H1 (cell line): Measurements from ENCODE around the gene LAD1. TPM values are rescaled to one million over a fixed set of nuclear protein-coding genes. Genes with fewer than 3 reads are reported as not detected.

Experiments
- CTCF ChIA-PET: fragments of 300-600 bp; sonication (Branson Sonifier 250); formaldehyde crosslinking; loops from one replicate; lab custom pipeline; 2021; ENCODE audit not compliant: partially characterized antibody; lab: Charles Lee
- POLR2A ChIA-PET: fragments of 300-600 bp; sonication (Branson Sonifier 250); formaldehyde crosslinking; loops from one replicate; lab custom pipeline; 2021; ENCODE audit warnings: inconsistent platforms; ENCODE audit not compliant: partially characterized antibody; lab: Charles Lee
- DNase-seq, 2 experiments: peaks; one replicate each; pipeline versions ENCODE4 v3.0.0 to v3.0.0-alpha.2; 2010 to 2022; ENCODE audit warnings: low spot score in 2 of 2, low read depth in 1 of 2, mixed read lengths in 1 of 2
- FAIRE-seq: peaks from 2 replicates; lab custom pipeline; 2011; peaks lifted over from hg19 to GRCh38; lab: Jason Lieb, UNC
- H2AFZ ChIP-seq: 2 replicates; pipeline ENCODE4 v1.8.1; 2012; ENCODE audit warnings: low read length, inconsistent platforms
- H2AK5ac ChIP-seq: 2 replicates; pipeline ENCODE4 v1.6.1; 2013; ENCODE audit warnings: low read depth, low read length
- H2BK120ac ChIP-seq: replicated peaks from 2 replicates; pipeline ENCODE3; 2013; ENCODE audit warnings: low read depth, low read length, inconsistent platforms
- H2BK12ac ChIP-seq: 2 replicates; pipeline ENCODE4 v1.6.1; 2013; ENCODE audit warnings: low read depth, low read length
- H2BK15ac ChIP-seq: 2 replicates; pipeline ENCODE4 v1.6.1; 2013; ENCODE audit warnings: low read length
- H2BK20ac ChIP-seq: 2 replicates; pipeline ENCODE4 v1.6.1; 2013; ENCODE audit warnings: low read length
- H2BK5ac ChIP-seq: 2 replicates; pipeline ENCODE4 v1.6.1; 2013; ENCODE audit warnings: low read depth, low read length
- H3K14ac ChIP-seq: 2 replicates; pipeline ENCODE4 v1.6.1; 2013; ENCODE audit warnings: inconsistent platforms; ENCODE audit not compliant: insufficient read length
- H3K18ac ChIP-seq: 2 replicates; pipeline ENCODE4 v1.6.1; 2013; ENCODE audit warnings: low read length; ENCODE audit errors: extremely low read depth
- H3K23ac ChIP-seq: 2 replicates; pipeline ENCODE4 v1.6.1; 2013; ENCODE audit warnings: inconsistent platforms; ENCODE audit not compliant: insufficient read length
- H3K23me2 ChIP-seq: 2 replicates; pipeline ENCODE4 v1.6.1; 2013; ENCODE audit warnings: low read depth, low read length
- H3K27ac ChIP-seq: 2 replicates; pipeline ENCODE4 v1.6.1; 2011; ENCODE audit warnings: low read depth, low read length, inconsistent platforms
- H3K27me3 ChIP-seq, 4 experiments: replicated peaks in 1 of 4; 1 replicate in 1 of 4; 2 replicates in 3 of 4; pipeline versions ENCODE4 v1.6.1 to v1.8.1; 2011 to 2013; ENCODE audit warnings: low read length in 3 of 4, mild to moderate bottlenecking in 3 of 4, inconsistent platforms in 2 of 4, mixed read lengths in 2 of 4, moderate library complexity in 1 of 4; ENCODE audit not compliant: control insufficient read depth in 3 of 4, insufficient read depth in 3 of 4; ENCODE audit errors: extremely low read depth in 1 of 4
- H3K36me3 ChIP-seq, 4 experiments: 2 replicates each; pipeline versions ENCODE4 v1.6.1 to v1.8.1; 2011 to 2013; ENCODE audit warnings: mild to moderate bottlenecking in 4 of 4, low read length in 3 of 4, moderate library complexity in 2 of 4, control low read depth in 1 of 4, inconsistent platforms in 1 of 4; ENCODE audit not compliant: insufficient read depth in 4 of 4, control insufficient read depth in 2 of 4
- H3K4ac ChIP-seq: replicated peaks from 2 replicates; pipeline ENCODE3; 2013; ENCODE audit warnings: low read length, low read depth, mixed read lengths, inconsistent platforms; ENCODE audit not compliant: insufficient read length
- H3K4me1 ChIP-seq, 4 experiments: replicated peaks in 1 of 4; 1 replicate in 1 of 4; 2 replicates in 3 of 4; pipeline versions ENCODE4 v1.6.1 to v1.8.1; 2011 to 2013; ENCODE audit warnings: low read length in 3 of 4, inconsistent platforms in 2 of 4, mixed read lengths in 1 of 4; ENCODE audit not compliant: insufficient read depth in 4 of 4, control insufficient read depth in 3 of 4
- H3K4me2 ChIP-seq, 2 experiments: 2 replicates each; pipeline versions ENCODE4 v1.6.1 to v1.8.1; 2011 to 2013; ENCODE audit warnings: low read depth in 2 of 2, low read length in 2 of 2, control low read depth in 1 of 2, inconsistent platforms in 1 of 2, mild to moderate bottlenecking in 1 of 2; ENCODE audit not compliant: insufficient read depth in 1 of 2
- H3K4me3 ChIP-seq, 4 experiments: fragments of 200-600, 300-600 bp in 1 of 4; sonication (generic), shearing (Covaris generic), sonication (Bioruptor Twin) in 1 of 4; 2 replicates each; pipeline versions ENCODE4 v1.5.1 to v1.8.1; 2011 to 2016; ENCODE audit warnings: low read length in 4 of 4, low read depth in 3 of 4, control low read depth in 2 of 4, inconsistent platforms in 2 of 4, mild to moderate bottlenecking in 2 of 4, mixed read lengths in 1 of 4, moderate library complexity in 1 of 4; ENCODE audit not compliant: insufficient read depth in 2 of 4; ENCODE audit errors: extremely low read depth in 1 of 4
- H3K56ac ChIP-seq: replicated peaks from 2 replicates; pipeline ENCODE3; 2013; ENCODE audit warnings: low read depth, mild to moderate bottlenecking, mixed read lengths, low read length, inconsistent platforms; ENCODE audit not compliant: insufficient read length
- H3K79me1 ChIP-seq: 2 replicates; pipeline ENCODE4 v1.6.1; 2013; ENCODE audit warnings: low read depth, low read length, control low read depth
- H3K79me2 ChIP-seq, 2 experiments: 2 replicates each; pipeline versions ENCODE4 v1.6.1 to v1.8.1; 2012 to 2013; ENCODE audit warnings: low read length in 2 of 2, mild to moderate bottlenecking in 2 of 2, inconsistent platforms in 1 of 2; ENCODE audit not compliant: insufficient read depth in 2 of 2, control insufficient read depth in 1 of 2
- H3K9ac ChIP-seq, 4 experiments: replicated peaks in 1 of 4; 1 replicate in 1 of 4; 2 replicates in 3 of 4; pipeline versions ENCODE4 v1.6.1 to v1.8.1; 2011 to 2013; ENCODE audit warnings: low read depth in 3 of 4, low read length in 3 of 4, control low read depth in 2 of 4, mild to moderate bottlenecking in 2 of 4, moderate library complexity in 2 of 4, inconsistent platforms in 1 of 4; ENCODE audit errors: extremely low read depth in 1 of 4
- H3K9me3 ChIP-seq, 2 experiments: 2 replicates each; pipeline versions ENCODE4 v1.6.1 to v1.8.1; 2012 to 2013; ENCODE audit warnings: mild to moderate bottlenecking in 2 of 2, moderate library complexity in 2 of 2, control low read depth in 1 of 2, inconsistent platforms in 1 of 2, low read depth in 1 of 2, low read length in 1 of 2, mixed read lengths in 1 of 2; ENCODE audit not compliant: insufficient read depth in 2 of 2
- H4K20me1 ChIP-seq, 2 experiments: replicated peaks in 1 of 2; 2 replicates each; pipeline versions ENCODE3 to v1.8.1; 2011 to 2013; ENCODE audit warnings: inconsistent platforms in 2 of 2, low read length in 2 of 2, mild to moderate bottlenecking in 1 of 2; ENCODE audit not compliant: insufficient read depth in 2 of 2, control insufficient read depth in 1 of 2
- H4K5ac ChIP-seq: 2 replicates; pipeline ENCODE4 v1.6.1; 2013; ENCODE audit warnings: low read length, low read depth, mixed read lengths, inconsistent platforms; ENCODE audit not compliant: insufficient read length
- H4K8ac ChIP-seq: 2 replicates; pipeline ENCODE4 v1.8.0; 2013; ENCODE audit warnings: mild to moderate bottlenecking, moderate library complexity, low read length, inconsistent platforms; ENCODE audit not compliant: insufficient read depth; ENCODE audit errors: extremely low read depth
- H4K91ac ChIP-seq: replicated peaks from 2 replicates; pipeline ENCODE3; 2013; ENCODE audit warnings: low read length, mixed read lengths, inconsistent platforms; ENCODE audit not compliant: insufficient read length
- CBX8 ChIP-seq: fragments of 300-800, 300-1000 bp; sonication (generic); IDR thresholded peaks from 2 replicates; pipeline ENCODE4 v1.7.1; 2016; ENCODE audit warnings: low read depth, low read length, borderline replicate concordance
- CHD2 ChIP-seq: IDR thresholded peaks from 2 replicates; pipeline ENCODE4 v1.6.1; 2012; ENCODE audit warnings: low read length, improper control_type of control experiment
- CREB1 ChIP-seq: IDR thresholded peaks from 2 replicates; pipeline ENCODE4 v1.6.1; 2012; ENCODE audit warnings: inconsistent platforms
- CTBP2 ChIP-seq: IDR thresholded peaks from 2 replicates; pipeline ENCODE4 v1.7.0; 2011; ENCODE audit warnings: borderline replicate concordance, mild to moderate bottlenecking, moderate library complexity, mixed read lengths, low read length; ENCODE audit not compliant: insufficient read depth, insufficient read length
- FOSL1 ChIP-seq: IDR thresholded peaks from 2 replicates; pipeline ENCODE4 v1.6.1; 2011; ENCODE audit warnings: mild to moderate bottlenecking, low read depth, low read length, moderate library complexity; ENCODE audit not compliant: insufficient read depth
- KDM4A ChIP-seq: IDR thresholded peaks from one replicate; pipeline ENCODE4 v1.7.1; 2012; ENCODE audit warnings: low read depth, mild to moderate bottlenecking, moderate library complexity, low read length, inconsistent platforms; ENCODE audit not compliant: severe bottlenecking
- NRF1 ChIP-seq: IDR thresholded peaks from 2 replicates; pipeline ENCODE4 v1.6.1; 2011; ENCODE audit warnings: mild to moderate bottlenecking, low read depth, low read length, improper control_type of control experiment
- RBBP5 ChIP-seq: IDR thresholded peaks from 2 replicates; pipeline ENCODE4 v1.7.1; 2012; ENCODE audit warnings: low read depth, mild to moderate bottlenecking, inconsistent platforms, low read length, moderate library complexity, borderline replicate concordance
- RFX5 ChIP-seq: IDR thresholded peaks from 2 replicates; pipeline ENCODE4 v1.6.1; 2011; ENCODE audit warnings: low read depth, low read length, improper control_type of control experiment, borderline replicate concordance
- RXRA ChIP-seq: IDR thresholded peaks from 2 replicates; pipeline ENCODE4 v1.6.1; 2011; ENCODE audit warnings: low read depth, mild to moderate bottlenecking, low read length, moderate library complexity; ENCODE audit not compliant: insufficient read depth
- SIN3A ChIP-seq, 2 experiments: IDR thresholded peaks in 1 of 2; conservative IDR thresholded peaks in 1 of 2; 2 replicates each; pipeline ENCODE4 v1.6.1; 2011 to 2012; ENCODE audit warnings: low read length in 2 of 2, improper control_type of control experiment in 1 of 2, low read depth in 1 of 2, mild to moderate bottlenecking in 1 of 2
- SP2 ChIP-seq: IDR thresholded peaks from 2 replicates; pipeline ENCODE4 v1.6.1; 2012; ENCODE audit warnings: mild to moderate bottlenecking, low read length, inconsistent platforms
- SUZ12 ChIP-seq: fragments of 200-600 bp; sonication (generic); IDR thresholded peaks from 2 replicates; pipeline ENCODE4 v1.6.1; 2012; ENCODE audit warnings: mild to moderate bottlenecking, inconsistent platforms, low read length, moderate library complexity, mixed read lengths
- TCF12 ChIP-seq: IDR thresholded peaks from 2 replicates; pipeline ENCODE4 v1.6.1; 2011; ENCODE audit warnings: low read depth, mild to moderate bottlenecking, low read length
- TEAD4 ChIP-seq: IDR thresholded peaks from 2 replicates; pipeline ENCODE4 v1.6.1; 2012; ENCODE audit warnings: low read depth, low read length, inconsistent platforms, mixed read lengths
- WGBS, 2 experiments: shearing (Covaris generic) in 1 of 2; methylation state at CpG; one replicate each; pipeline versions ENCODE4 v1.1.6 to v1.1.7; 2013 to 2015; ENCODE audit warnings: low lambda C conversion rate in 2 of 2, mixed read lengths in 2 of 2, inconsistent platforms in 1 of 2, low coverage in 1 of 2, missing lambda C conversion rate in 1 of 2; ENCODE audit not compliant: insufficient replicate concordance in 2 of 2, insufficient coverage in 1 of 2, insufficient read length in 1 of 2; ENCODE audit errors: extremely low coverage in 1 of 2, missing lambda C conversion rate in 1 of 2; 5-methylcytosine and 5-hydroxymethylcytosine counted together
- polyA plus RNA-seq, 7 experiments: library from polyadenylated mRNA; depleted of rRNA in 3 of 7; stranded (reverse) in 5 of 7; unstranded in 2 of 7; fragments of >200 nt in 5 of 7; fragments of 200-250 nt in 2 of 7; gene quantifications; 1 replicate in 5 of 7; 2 replicates in 1 of 7; 4 replicates in 1 of 7; pipeline versions ENCODE4 v1.2.1 to v1.2.3, GENCODE V29; 2011 to 2013; ENCODE audit warnings: missing spikeins in 2 of 7, mixed read lengths in 2 of 7
- total RNA-seq: library from RNA; stranded (reverse); fragmentation: NEBNext Ultra II Directional; extraction: Animal tissue kit (Norgen Biotek cat#: 25700); gene quantifications from 2 replicates; pipeline ENCODE4 v1.2.1, GENCODE V29; 2021

LAD1 gene
- total and polyA plus RNA-seq, 2 of the 8 experiments (the other 6 are each of a cell fraction or from before 2014, with no cell fraction given), result 9.3 to 32.8 TPM

GRCh38 chr1:201364808-201365105, 34.4 kb downstream of the LAD1 start:
- no peak overlapping the region for H3K4me3 ChIP-seq
- FAIRE-seq, result no peak
- no peak overlapping the region for H3K4me2 ChIP-seq
- no peak overlapping the region for H2BK20ac ChIP-seq
- no peak overlapping the region for H2BK120ac ChIP-seq
- no peak overlapping the region for H3K56ac ChIP-seq
- H2AK5ac ChIP-seq, result no peak overlapping the region
- H3K27me3 ChIP-seq, result no peaks in the 10 kb centered on the region
- H2BK5ac ChIP-seq, result no peak overlapping the region
- POLR2A ChIA-PET, result interaction anchor here (1.7 kb wide), 1 partner anchor 11 kb away, joined by 8 read pairs; no protein-coding TSS in a partner anchor
- no peak overlapping the region for H3K4ac ChIP-seq
- H3K79me2 ChIP-seq, result no peaks in the 10 kb centered on the region
- H4K20me1 ChIP-seq, result no peaks in the 10 kb centered on the region
- no peaks in the 10 kb centered on the region for H3K36me3 ChIP-seq
- no peak for TF ChIP-seq TEAD4
- TF ChIP-seq RXRA, result no peak
- TF ChIP-seq KDM4A, result no peak
- no peak for TF ChIP-seq NRF1
- no peak for TF ChIP-seq RFX5
- TF ChIP-seq CTBP2, result no peak
- TF ChIP-seq SUZ12, result no peak
- no peak for TF ChIP-seq TCF12
- TF ChIP-seq CHD2, result no peak
- TF ChIP-seq CREB1, result no peak
- no peak for TF ChIP-seq SIN3A (conservative IDR thresholded peaks at IDR 0.05 in 1 of 2, IDR thresholded peaks at IDR 0.05 in 1 of 2; ENCODE audit: low read depth in 1 of 2, low read length in 2 of 2)
- no peak for TF ChIP-seq CBX8
- no peak for TF ChIP-seq RBBP5
- TF ChIP-seq SP2, result no peak
- TF ChIP-seq FOSL1, result no peak
- WGBS, 2 experiments, result 96% methylated on average over 4 of the region's 6 CpGs; no CpG with 5 or more reads in 1 of the 2 experiments
- no peaks in the 10 kb centered on the region for H3K23me2 ChIP-seq
- H3K27ac ChIP-seq, result no peak overlapping the region
- H3K9me3 ChIP-seq, result no peaks in the 10 kb centered on the region
- no peak overlapping the region for H3K9ac ChIP-seq
- no peak overlapping the region for H4K5ac ChIP-seq
- H3K23ac ChIP-seq, result no peak overlapping the region
- H3K18ac ChIP-seq, result peak overlapping the region; percentile 60; the same call in 1 of the 2 replicates
- no peak overlapping the region for H2BK15ac ChIP-seq
- no peak overlapping the region; the same call in 1 of the 2 replicates for H4K8ac ChIP-seq
- H3K4me1 ChIP-seq, result peaks cover 0 to 5% (median under 1%) of the 10 kb centered on the region in 4 experiments; a peak in 4 of 7 replicates
- H3K79me1 ChIP-seq, result no peaks in the 10 kb centered on the region
- H3K14ac ChIP-seq, result no peak overlapping the region
- H2AFZ ChIP-seq, result no peak overlapping the region
- H4K91ac ChIP-seq, result no peak overlapping the region
- DNase-seq, result no peak
- CTCF ChIA-PET, result interaction anchor here (0.7 to 14.7 kb wide), 11 partner anchors 10 to 142 kb away, joined by 3 to 275 read pairs (median 74); partner anchors contain the start of genes PKP1 and TNNT2
- no peak overlapping the region for H2BK12ac ChIP-seq
